Thyroid gland (tissue), 4 donors: ENCODE data around the gene PARD6A. TPM values are rescaled to one million over a fixed set of nuclear protein-coding genes. Genes with fewer than 3 reads are reported as not detected.
A peak's percentile ranks its signal among the peaks of the same experiment; 100 is the strongest.
"Not testable (repeated sequence)": the region's sequence is repeated elsewhere in the genome, so short reads cannot be mapped to it uniquely, and the experiment has no call there.

Experiments used
- DNase-seq, 2 donors: peaks; one replicate each; pipeline ENCODE4 v3.0.0-alpha.2; 2019
- H3K27ac ChIP-seq, 3 donors: fragments of 200-600 bp; sonication (generic); 1 replicate in 2 of 3; 2 replicates in 1 of 3; pipeline ENCODE4 v1.5.1; 2016 to 2019; ENCODE audit warnings: mild to moderate bottlenecking in 1 of 3, moderate library complexity in 1 of 3
- H3K27me3 ChIP-seq: fragments of 200-600 bp; sonication (generic); one replicate; pipeline ENCODE4 v1.5.1; 2019
- H3K36me3 ChIP-seq, 2 donors: fragments of 200-600 bp; sonication (generic); one replicate each; pipeline ENCODE4 v1.5.1; 2016 to 2019
- H3K4me1 ChIP-seq, 2 donors: fragments of 200-600 bp; sonication (generic); one replicate each; pipeline ENCODE4 v1.5.1; 2017 to 2019
- H3K4me3 ChIP-seq, 3 donors: fragments of 200-600 bp; sonication (generic); replicated peaks in 1 of 3; 1 replicate in 2 of 3; 2 replicates in 1 of 3; pipeline ENCODE4 v1.5.1; 2016; ENCODE audit warnings: mild to moderate bottlenecking in 1 of 3
- H3K9me3 ChIP-seq: fragments of 200-600 bp; sonication (generic); one replicate; pipeline ENCODE4 v1.5.1; 2017
- CTCF ChIP-seq, 6 experiments: fragments of 200-600 bp in 3 of 6; fragments of 450-650 bp in 3 of 6; sonication (generic) in 3 of 6; IDR thresholded peaks; one replicate each; pipeline ENCODE4 v1.5.1; 2016 to 2019; ENCODE audit warnings: antibody characterized with exemption in 6 of 6, mild to moderate bottlenecking in 2 of 6, inconsistent platforms in 1 of 6, moderate library complexity in 1 of 6
- POLR2A ChIP-seq, 2 donors: fragments of 450-650 bp; IDR thresholded peaks; one replicate each; pipeline ENCODE4 v1.6.1; 2017; ENCODE audit warnings: antibody characterized with exemption in 2 of 2, mild to moderate bottlenecking in 2 of 2, moderate library complexity in 1 of 2
- WGBS, 2 donors: methylation state at CpG; one replicate each; pipeline ENCODE4 v1.1.5; 2017; 5-methylcytosine and 5-hydroxymethylcytosine counted together
- intact Hi-C: fragments of 100-400 bp; cut with DNase I; formaldehyde crosslinking; loops from one replicate; pipeline ENCODE4 v1.15.1; 2023
- total RNA-seq, 4 donors: library from RNA; depleted of rRNA; stranded (reverse); fragments of >200 nt; gene quantifications; one replicate each; pipeline ENCODE4 v1.2.3, GENCODE V29; 2016

PARD6A gene
- total RNA-seq, 4 donors from 2014 or later: 2.5 to 8.8 (median 5.0) TPM

- H3K4me3 ChIP-seq: no peak overlapping the region
- no peaks in the 10 kb centered on the region for H3K36me3 ChIP-seq
- H3K4me1 ChIP-seq: peaks cover 13 to 39% of the 10 kb centered on the region in 2 donors
- H3K9me3 ChIP-seq: no peaks in the 10 kb centered on the region
- no peak for DNase-seq
- 91 to 97% methylated on average over 10 of the region's 10 CpGs for WGBS, 2 donors
- H3K27me3 ChIP-seq: no peaks in the 10 kb centered on the region
- TF ChIP-seq POLR2A (IDR thresholded peaks at IDR 0.05): no peak
- TF ChIP-seq CTCF (IDR thresholded peaks at IDR 0.05): no peak
- intact Hi-C loops: loop anchor here (5.0 kb wide), 1 partner anchor 122 kb away; no protein-coding TSS in a partner anchor
- H3K27ac ChIP-seq: no peak overlapping the region
Observed at GRCh38 chr16:67679935-67680897, 19.5 kb downstream of the PARD6A start.

GRCh38 chr16:67683767-67684166, 23.0 kb downstream of the PARD6A start:
- Histone ChIP-seq H3K4me3 (no peak overlapping the region), H3K36me3 (no peaks in the 10 kb centered on the region), H3K4me1 (peaks cover 15 to 28% of the 10 kb centered on the region in 2 donors), H3K27me3 (no peaks in the 10 kb centered on the region), H3K9me3 (no peaks in the 10 kb centered on the region), H3K27ac (no peak overlapping the region)
- no peak for TF ChIP-seq CTCF (IDR thresholded peaks at IDR 0.05)
- no peak for TF ChIP-seq POLR2A (IDR thresholded peaks at IDR 0.05)
- WGBS, 2 donors: 96 to 98% methylated on average over 4 of the region's 4 CpGs
- no peak for DNase-seq
- intact Hi-C loops: no loop called here

- Histone ChIP-seq H3K4me1 (peaks cover 15 to 28% of the 10 kb centered on the region in 2 donors), H3K27ac (peak overlapping the region in 2 of 3 donors; percentile 40 to 61), H3K4me3 (no peak overlapping the region), H3K9me3 (no peaks in the 10 kb centered on the region), H3K36me3 (no peaks in the 10 kb centered on the region), H3K27me3 (no peaks in the 10 kb centered on the region)
- peak; percentile 76 to 81 for DNase-seq
- WGBS, 2 donors: 54 to 65% methylated on average over 14 to 17 of the region's 17 CpGs
- no peak for TF ChIP-seq CTCF (IDR thresholded peaks at IDR 0.05)
- TF ChIP-seq POLR2A (IDR thresholded peaks at IDR 0.05): no peak
- intact Hi-C loops: no loop called here
Observed at GRCh38 chr16:67685388-67686112, 24.8 kb downstream of the PARD6A start.

GRCh38 chr16:67693517-67694285, 32.9 kb downstream of the PARD6A start:
- H3K27ac ChIP-seq, H3K4me3 ChIP-seq, H3K9me3 ChIP-seq, intact Hi-C loops, H3K36me3 ChIP-seq, DNase-seq, H3K27me3 ChIP-seq: not testable (repeated sequence)
- H3K4me1 ChIP-seq: peaks cover 6 to 12% of the 10 kb centered on the region in 2 donors
- WGBS, 2 donors: 95 to 96% methylated on average over 8 of the region's 8 CpGs

- Histone ChIP-seq H3K36me3 (no peaks in the 10 kb centered on the region), H3K4me1 (peaks cover 6 to 12% of the 10 kb centered on the region in 2 donors), H3K27ac (no peak overlapping the region), H3K4me3 (no peak overlapping the region), H3K27me3 (no peaks in the 10 kb centered on the region), H3K9me3 (no peaks in the 10 kb centered on the region)
- 21 to 28% methylated on average over 2 of the region's 2 CpGs for WGBS, 2 donors
- intact Hi-C loops: no loop called here
- peak; percentile 80 to 81 for DNase-seq
- TF ChIP-seq CTCF (IDR thresholded peaks at IDR 0.05): no peak
- no peak for TF ChIP-seq POLR2A (IDR thresholded peaks at IDR 0.05)
Observed at GRCh38 chr16:67694611-67695010, 33.9 kb downstream of the PARD6A start.
